GM12892 (cell line): Measurements from ENCODE around the gene RDH14. TPM values are rescaled to one million over a fixed set of nuclear protein-coding genes. Genes with fewer than 3 reads are reported as not detected.

Experiments used
- DNase-seq: peaks from one replicate; pipeline ENCODE4 v3.0.0; 2011; ENCODE audit not compliant: insufficient read length
- FAIRE-seq: peaks from 2 replicates; lab custom pipeline; 2011; peaks lifted over from hg19 to GRCh38; lab: Jason Lieb, UNC
- POLR2A ChIP-seq: IDR thresholded peaks from 2 replicates; pipeline ENCODE4 v1.6.1; 2011; ENCODE audit warnings: low read depth, low read length, control low read depth
- POLR2AphosphoS5 ChIP-seq: IDR thresholded peaks from 2 replicates; pipeline ENCODE4 v1.6.1; 2011; ENCODE audit warnings: low read depth, low read length, control low read depth
- TAF1 ChIP-seq: IDR thresholded peaks from 2 replicates; pipeline ENCODE4 v1.6.1; 2011; ENCODE audit warnings: low read depth, mild to moderate bottlenecking, control low read depth, low read length, borderline replicate concordance
- polyA plus RNA-seq: library from polyadenylated mRNA; unstranded; fragments of >200 nt; gene quantifications from one replicate; pipeline ENCODE4 v1.2.1, GENCODE V29; 2012; ENCODE audit warnings: missing spikeins, inconsistent platforms; ENCODE audit not compliant: missing spikeins

Gene RDH14, protein sequence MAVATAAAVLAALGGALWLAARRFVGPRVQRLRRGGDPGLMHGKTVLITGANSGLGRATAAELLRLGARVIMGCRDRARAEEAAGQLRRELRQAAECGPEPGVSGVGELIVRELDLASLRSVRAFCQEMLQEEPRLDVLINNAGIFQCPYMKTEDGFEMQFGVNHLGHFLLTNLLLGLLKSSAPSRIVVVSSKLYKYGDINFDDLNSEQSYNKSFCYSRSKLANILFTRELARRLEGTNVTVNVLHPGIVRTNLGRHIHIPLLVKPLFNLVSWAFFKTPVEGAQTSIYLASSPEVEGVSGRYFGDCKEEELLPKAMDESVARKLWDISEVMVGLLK
- 21.5 TPM for polyA plus RNA-seq

DNA sequence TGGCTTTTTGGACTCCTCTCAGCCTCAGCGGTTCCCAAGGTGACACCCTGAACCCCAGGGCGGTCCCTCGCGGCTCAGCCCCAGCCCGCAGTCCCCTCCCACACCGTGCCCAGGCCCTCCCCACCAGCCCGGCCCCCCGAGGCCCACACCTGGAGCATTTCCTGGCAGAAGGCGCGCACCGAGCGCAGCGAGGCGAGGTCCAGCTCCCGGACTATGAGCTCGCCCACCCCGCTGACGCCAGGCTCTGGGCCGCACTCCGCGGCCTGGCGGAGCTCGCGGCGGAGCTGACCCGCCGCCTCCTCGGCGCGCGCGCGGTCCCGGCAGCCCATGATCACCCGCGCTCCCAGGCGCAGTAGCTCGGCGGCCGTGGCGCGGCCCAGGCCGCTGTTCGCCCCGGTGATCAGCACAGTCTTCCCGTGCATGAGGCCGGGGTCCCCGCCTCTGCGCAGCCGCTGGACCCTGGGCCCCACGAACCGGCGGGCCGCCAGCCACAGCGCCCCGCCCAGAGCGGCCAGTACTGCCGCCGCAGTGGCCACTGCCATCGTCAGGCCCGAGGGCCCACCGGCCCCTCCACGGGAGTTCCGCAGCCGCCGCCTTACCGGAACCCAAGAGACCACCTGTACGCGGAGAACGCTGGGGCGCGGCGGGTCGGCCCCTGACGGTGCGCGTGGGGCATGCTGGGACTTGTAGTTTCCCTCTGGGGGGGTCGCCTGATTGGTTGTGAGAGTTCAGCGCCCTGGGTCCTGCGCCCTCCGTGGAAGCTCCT lies at the start of gene RDH14:
TSS of gene RDH14 (minus strand) at position 623 of the 766 bp plus-strand sequence. CDS start at position 542, 81 bp downstream.
- peak; percentile 99 for FAIRE-seq
- TF ChIP-seq POLR2A (peak; percentile 60; the same call in 1 of the 2 replicates), POLR2AphosphoS5 (no peak; the same call in 1 of the 2 replicates)
- peak; percentile 62 for DNase-seq

DNA sequence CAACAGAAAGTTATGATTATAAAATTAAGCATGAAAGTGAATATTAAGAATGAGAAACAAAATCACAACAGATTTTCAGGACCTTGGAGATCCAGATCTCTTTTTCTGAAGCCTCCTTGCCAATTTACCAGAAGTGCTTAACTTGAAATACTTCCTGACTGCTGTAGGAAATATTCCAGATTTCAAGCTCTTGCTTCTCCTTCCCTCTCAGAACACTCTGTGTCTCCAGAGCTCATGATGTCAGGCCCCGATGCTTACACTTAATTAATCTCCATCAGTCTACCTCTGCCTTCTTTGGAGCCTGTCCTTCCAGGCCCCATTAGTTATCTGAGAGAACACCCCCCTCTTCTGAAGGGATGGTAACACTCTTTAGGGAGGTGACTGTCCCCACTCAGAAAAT lies 49.6 kb upstream of the RDH14 start:
- FAIRE-seq, result no peak
- no peak for DNase-seq
- TF ChIP-seq POLR2AphosphoS5 (no peak), POLR2A (no peak), TAF1 (no peak)

DNA sequence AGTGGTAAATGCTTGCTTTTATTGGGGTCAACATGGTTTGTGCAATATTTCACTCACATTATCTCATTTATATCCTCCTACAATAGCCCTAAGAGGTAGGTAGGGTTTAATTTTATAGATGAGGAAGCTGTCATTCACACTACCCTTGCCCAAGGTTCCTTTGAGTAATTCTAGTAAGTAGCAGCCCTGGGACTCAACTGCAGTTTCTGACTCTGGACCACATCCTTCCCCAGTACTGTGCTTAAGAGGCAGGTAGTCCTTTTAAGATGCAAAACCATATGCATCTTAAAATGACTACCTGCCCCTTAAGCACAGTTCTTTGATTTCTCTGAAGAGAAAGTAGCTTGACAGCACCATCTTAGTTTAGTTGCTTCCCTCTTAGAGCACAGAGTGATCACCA lies 44.7 kb upstream of the RDH14 start:
- no peak for DNase-seq
- no peak for FAIRE-seq
- TF ChIP-seq TAF1 (no peak), POLR2A (no peak), POLR2AphosphoS5 (no peak)

DNA sequence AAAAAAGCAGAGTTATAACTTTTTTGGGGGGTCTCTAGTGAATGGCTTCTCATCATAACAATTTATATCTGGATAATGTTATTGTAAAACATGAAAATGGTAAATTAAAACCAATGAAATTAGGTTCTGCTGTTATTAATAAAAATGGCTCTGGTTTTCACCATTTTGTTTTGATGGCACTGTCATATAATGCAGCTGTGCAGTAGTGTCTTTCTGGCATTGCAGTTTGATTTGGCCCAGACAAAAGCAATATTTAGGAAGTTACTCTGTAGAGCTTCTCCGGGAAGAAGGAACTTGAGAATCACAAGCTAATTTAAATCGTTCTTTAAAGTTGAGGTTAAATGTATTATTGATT lies 44.1 kb upstream of the RDH14 start:
- TF ChIP-seq POLR2AphosphoS5 (no peak), POLR2A (no peak)
- FAIRE-seq (no peak), DNase-seq (no peak)

DNA sequence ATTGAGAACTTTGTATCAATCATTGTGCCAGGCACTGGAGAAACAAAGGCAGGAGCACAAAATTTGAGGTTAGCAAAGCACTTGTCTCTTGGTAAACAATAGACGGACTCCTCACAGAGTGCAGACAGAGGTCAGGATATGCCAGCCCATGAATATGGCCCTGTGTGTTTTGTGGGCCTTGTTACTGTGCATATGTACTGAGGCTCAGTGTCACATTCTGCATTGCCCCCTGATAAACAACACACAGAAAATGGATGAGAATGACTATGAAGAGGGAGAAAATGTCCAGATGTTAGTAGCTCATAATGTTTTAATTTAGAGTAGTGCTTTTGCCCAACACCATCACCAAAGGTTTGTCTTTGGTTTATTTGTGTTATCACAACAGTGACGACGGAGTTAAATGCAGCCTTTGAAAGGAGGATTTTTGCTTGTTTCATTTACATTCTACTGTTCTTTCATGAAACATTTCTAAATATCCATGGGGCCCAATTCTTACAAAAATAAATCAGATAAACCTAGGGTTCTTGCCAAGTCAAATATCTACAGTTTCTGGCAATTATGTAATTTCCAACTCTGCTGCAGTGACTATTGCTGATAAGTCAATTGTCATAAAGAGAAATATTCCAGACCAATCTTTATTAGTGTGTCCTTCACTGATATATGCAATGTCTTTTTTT lies 43.5 kb upstream of the RDH14 start:
- DNase-seq (no peak), FAIRE-seq (no peak)
- TF ChIP-seq POLR2A (no peak), TAF1 (no peak), POLR2AphosphoS5 (no peak)

DNA sequence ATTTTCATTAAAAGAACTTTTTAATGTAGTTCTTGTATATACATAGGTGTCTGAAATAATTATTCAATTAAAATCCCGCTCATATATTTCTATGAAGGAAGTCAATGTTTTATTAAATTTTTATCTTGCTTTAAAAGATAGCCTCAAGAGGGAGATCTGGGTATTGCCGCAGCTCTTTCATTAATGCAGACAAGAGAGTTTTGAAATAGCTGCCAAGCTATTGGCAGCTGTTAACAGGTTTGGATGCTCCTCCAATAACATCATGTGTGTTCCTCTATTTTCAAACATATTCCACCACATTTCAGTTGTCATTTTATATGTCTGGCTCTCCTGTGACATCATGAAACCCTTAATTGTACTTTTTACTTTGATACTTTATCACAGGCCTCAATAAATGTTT lies 41.8 kb upstream of the RDH14 start:
- no peak for TF ChIP-seq POLR2A
- TF ChIP-seq TAF1, result no peak
- TF ChIP-seq POLR2AphosphoS5, result no peak
- FAIRE-seq, result no peak
- no peak for DNase-seq

DNA sequence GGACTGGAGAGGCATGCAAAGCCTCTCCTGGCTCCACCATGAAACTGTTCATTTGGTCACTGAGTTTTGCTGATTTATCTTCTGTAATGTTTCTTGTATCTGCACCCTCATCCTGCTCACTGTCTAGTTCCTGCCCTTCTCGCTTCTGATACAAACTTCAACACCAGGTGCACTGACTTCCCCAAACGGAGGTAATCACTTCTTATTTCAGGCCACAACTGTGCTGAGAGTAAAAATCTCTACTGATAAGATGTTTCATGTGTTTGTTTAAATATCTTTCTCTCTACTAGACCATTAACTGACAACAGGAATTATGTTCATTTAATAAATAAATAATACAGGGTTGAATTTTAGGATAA lies 39.8 kb upstream of the RDH14 start:
- FAIRE-seq (no peak), DNase-seq (no peak)
- TF ChIP-seq POLR2A (no peak), POLR2AphosphoS5 (no peak), TAF1 (no peak)

DNA sequence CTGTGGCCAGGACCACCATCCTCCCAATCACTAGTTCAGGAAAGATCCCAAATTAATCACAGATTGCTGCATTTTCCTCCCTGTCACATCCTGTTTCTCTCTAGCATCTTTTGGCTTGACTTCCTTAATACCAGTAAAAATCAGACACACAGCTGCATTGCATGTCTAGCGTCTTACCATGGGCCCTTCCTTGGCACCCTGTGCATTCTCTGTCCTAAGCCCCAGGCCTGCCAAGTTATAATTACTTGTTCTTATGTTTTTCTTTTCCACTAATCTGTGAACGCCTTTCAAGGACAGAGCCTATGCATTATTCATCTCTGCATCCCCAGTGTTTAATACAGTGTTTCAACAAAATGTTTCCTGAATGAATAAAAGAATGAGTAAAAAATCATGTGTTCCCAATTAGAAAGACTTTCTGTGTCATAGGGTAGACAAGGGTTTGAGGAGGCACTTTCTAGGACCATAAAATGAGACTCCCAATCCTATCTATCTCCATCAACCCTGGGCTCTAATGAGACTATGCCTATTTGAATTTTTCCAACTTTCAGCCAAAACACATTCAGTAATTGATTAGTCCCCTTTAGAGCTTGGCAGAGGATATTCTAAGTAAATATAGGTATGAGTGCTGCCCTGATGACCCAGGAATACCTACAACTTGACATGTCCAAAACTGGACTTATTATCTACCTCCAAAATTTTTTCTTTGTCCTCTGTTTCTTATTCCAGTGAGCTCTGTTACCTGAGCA lies 39.2 kb upstream of the RDH14 start:
- no peak for FAIRE-seq
- TF ChIP-seq POLR2AphosphoS5, result no peak
- no peak for TF ChIP-seq TAF1
- no peak for TF ChIP-seq POLR2A
- no peak for DNase-seq

DNA sequence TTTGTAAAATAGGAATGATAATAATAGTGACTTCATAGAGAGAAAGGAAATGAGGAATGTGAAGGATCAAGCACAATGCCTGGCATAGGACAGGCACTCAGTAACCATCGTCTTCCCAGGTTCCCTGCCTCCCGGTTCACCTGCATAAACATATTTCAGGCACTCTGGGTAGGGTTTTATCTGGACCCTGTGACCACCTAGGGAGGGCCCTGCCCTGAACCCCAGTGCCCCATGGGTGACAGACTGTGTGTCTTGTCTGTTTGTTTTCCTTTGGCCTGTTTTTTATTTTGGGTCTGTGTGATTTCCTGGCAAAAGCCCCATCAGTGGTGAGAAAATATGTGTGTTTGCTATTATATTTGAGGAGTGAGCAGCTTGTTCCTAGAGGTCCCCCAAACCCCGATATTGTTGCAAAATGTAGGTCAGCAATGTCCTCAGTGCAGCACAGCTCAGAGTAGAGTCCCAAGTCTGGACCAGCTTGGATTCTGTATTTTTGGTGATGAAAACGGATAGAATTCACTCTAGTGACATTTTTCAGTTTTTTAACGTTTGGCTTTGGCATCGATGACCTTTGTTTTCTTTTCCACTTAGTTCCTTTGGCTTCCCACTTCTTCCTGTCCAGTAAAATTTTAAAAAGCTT lies 38.5 kb upstream of the RDH14 start:
- DNase-seq (no peak), FAIRE-seq (no peak)
- no peak for TF ChIP-seq TAF1
- TF ChIP-seq POLR2A, result no peak
- TF ChIP-seq POLR2AphosphoS5, result no peak

DNA sequence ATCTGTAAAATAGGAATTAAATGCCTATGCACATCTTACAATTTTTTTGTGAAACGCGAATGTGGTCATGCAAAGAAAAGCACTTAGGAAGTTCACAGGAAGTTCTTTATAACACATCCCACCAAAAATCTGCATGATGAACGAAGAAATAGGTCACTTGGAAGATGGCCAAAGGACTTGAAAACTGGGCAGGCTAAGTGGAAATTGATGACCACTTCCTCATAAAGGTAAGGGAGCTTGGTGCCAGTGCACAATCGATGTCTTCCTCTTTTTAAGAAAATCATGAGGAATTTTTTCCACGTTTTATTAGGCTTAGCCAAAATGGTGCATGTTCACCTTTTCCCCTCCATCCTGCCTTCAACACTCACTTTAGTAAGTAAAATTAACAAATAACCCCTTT lies 37.2 kb upstream of the RDH14 start:
- FAIRE-seq, result no peak
- DNase-seq, result no peak
- TF ChIP-seq TAF1, result no peak
- no peak for TF ChIP-seq POLR2AphosphoS5
- no peak for TF ChIP-seq POLR2A
